OCI-LY3 (cell line): ENCODE results near the gene BRF1.

ENCODE experiments used
- CTCF ChIP-seq: fragments of 200-600, 300-600 bp; sonication (generic); IDR thresholded peaks from 2 replicates; pipeline ENCODE4 v1.5.1; 2014; ENCODE audit warnings: antibody characterized with exemption, low read length, low read depth
- EZH2phosphoT487 ChIP-seq: fragments of 200-600 bp; shearing (Covaris generic); IDR thresholded peaks from 2 replicates; pipeline ENCODE4 v1.6.1; 2018; ENCODE audit warnings: antibody characterized with exemption, mixed run types, low read depth

GRCh38 chr14:105324871-105325270, 24.1 kb upstream of the BRF1 start:
- TF ChIP-seq CTCF (no peak), EZH2phosphoT487 (no peak)
